HG03280 (cell line): ENCODE results near the gene CDH4.

Experiments
- ATAC-seq: cut with Tn5 transposase; IDR thresholded peaks from one replicate; pipeline ENCODE4 v1.9.1; 2021; ENCODE audit warnings: mild to moderate bottlenecking, moderate library complexity; ENCODE audit not compliant: unreplicated experiment

Gene CDH4

GRCh38 chr20:61571916-61572711 is 320.1 kb downstream of the CDH4 start:
- ATAC-seq, result no peak

GRCh38 chr20:61572789-61573188 is 320.7 kb downstream of the CDH4 start:
- ATAC-seq, result no peak

GRCh38 chr20:61573415-61574305 is 321.6 kb downstream of the CDH4 start:
- no peak for ATAC-seq

- ATAC-seq, result no peak
These were observed 323.3 kb downstream of the CDH4 start for GRCh38 chr20:61575151-61575937.

GRCh38 chr20:61576372-61576771 is 324.3 kb downstream of the CDH4 start:
- no peak for ATAC-seq

DNA sequence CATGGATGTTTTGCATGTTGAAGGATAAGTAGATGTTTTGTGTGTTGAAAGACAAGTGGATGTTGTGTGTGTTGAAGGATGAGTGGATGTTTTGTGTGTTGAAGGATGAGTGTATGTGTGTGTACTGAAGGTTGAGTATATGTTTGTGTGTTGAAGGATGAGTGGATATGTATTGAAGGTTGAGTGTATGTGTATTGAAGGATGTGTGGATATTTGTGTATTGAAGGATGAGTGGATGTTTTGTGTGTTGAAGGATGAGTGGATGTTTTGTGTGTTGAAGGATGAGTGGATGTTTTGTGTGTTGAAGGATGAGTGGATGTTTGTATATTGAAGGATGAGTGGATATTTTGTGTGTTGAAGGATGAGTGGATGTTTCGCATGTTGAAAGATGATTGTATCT is 325.0 kb downstream of the CDH4 start:
- no peak for ATAC-seq

GRCh38 chr20:61579908-61580307 is 327.8 kb downstream of the CDH4 start:
- ATAC-seq, result no peak

DNA sequence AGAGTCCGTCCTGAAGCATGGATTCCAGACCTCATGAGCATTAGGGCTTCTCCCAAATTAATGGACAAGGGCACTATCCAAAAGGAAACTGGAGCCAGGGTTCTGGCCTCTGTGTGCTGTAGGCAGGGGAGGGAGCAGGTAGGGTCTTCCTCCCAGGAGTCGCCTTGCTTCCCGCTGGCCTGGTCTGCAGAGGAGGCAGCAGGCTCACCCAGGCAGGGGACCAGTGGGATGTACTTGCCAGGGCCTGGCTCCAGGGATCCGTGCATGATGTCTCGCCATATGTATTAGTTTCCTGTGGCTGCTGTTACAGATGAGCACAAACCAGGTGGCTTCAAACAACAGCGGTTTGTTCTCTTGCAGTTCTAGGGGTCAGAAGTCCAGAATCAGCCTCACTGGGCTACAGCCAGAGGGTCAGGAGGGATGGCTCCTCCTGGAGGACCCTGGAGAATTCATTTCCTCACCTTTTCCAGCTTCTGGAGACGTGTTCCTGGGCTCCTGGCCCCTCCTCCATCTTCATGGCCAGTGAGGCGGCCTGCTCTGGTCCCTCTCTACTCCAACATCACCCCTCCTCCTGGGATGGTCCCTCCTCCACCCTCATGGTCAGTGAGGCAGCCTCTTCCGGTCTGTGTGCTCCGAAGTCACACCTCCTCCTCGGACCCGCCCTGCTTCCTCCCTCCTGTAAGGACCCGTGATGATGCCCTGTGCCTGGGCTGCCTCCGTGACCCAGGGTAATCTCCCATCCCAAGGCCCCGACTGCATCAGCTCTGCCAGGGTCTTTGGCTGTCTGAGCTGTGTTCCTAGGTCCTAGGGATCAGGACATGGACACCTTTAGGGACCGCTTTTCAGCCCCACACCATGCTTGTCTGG is 329.1 kb downstream of the CDH4 start:
- ATAC-seq, result no peak

DNA sequence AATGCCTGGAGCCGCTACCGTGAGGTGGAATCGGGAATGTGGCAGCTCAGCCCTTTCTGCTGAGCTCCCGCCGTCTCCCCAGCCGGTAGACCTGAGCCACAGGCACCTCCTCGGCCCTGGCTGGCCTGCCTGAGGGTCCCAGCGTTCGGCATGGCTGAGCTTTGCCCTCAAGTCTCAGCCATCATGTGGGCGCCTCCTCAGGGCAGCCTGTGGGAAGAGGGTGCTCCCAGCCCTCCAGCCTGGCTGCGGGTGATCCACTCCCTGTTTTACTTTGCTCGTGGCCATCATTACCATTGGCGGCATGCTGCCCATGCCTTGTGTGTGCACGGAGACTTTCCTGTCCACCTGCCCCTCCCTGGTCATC is 329.7 kb downstream of the CDH4 start:
- ATAC-seq, result no peak

DNA sequence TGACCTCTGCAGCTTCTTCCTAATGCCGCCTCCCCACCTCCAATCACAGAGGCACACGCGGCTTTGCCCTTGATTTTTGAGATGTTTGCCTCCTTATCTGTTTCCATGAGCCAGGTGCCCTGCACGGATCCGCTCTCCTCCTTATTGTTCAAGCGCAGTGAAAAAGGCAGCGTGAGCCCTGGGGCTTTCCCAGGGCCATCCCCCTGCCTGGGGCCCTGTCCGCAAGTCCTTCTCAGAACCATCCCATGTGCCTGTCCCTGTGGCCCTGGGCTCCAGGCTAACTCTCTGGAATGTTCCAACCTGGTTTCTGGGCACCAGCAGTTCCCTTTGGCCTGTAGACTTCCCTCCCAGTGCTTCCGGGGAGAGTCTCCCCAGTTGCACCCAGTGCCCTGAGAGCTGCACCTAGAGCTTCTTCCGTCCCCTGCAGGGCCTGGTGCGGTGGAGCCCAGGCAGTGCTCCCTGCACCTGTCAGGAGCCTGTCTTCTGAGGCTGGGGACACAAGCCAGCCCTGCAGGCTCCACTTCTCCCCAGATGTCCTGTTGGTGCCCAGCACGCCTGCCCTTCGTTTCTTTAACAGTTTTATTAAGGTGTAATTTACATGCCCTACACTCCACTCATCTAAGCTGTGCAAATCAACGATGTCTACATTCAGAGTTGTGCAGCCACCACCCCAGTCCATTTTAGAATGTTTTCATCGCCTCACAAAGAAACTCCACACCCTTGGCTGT is 330.3 kb downstream of the CDH4 start:
- no peak for ATAC-seq

DNA sequence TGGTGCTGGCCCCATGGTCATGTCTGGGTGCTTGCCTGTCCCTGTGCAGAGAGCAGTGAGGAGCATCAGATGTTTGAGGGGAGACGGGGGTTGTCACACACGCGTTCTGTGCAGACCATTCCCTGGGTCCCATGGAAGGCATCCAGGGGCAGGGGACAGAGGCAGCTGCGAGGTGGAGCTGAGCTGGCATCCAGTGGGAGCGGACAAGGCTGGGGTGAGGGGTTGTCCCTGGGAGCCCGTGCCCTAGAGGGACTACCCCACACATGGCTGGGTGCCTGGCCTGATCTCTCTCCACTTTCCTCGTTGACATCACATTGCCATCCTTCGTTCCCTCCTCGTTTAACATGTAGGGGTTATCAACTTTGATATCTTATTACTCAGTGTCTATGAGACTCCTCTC is 331.3 kb downstream of the CDH4 start:
- ATAC-seq, result no peak

- no peak for ATAC-seq
These were observed 332.8 kb downstream of the CDH4 start for GRCh38 chr20:61584851-61585250.

- no peak for ATAC-seq
These were observed 333.7 kb downstream of the CDH4 start for GRCh38 chr20:61585764-61586163.

DNA sequence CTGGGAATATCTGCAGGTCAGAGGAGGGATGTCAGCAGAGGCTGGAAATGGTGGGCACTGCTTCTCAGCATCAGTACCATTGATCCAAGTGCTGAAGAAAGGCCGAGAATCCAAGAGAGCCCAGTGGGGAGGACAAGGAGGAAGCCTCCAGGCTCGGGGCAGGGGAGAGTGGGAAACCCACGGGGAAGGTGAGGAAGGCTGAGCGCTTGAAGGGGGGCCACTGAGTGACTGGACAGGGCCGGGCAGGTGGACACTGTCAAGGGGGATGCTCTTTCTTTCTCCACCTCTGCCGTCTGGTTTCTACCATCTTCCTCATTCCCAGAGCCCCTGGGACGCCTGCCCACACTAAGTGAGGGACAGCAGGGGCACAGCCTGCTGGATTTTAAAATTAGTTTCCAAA is 335.0 kb downstream of the CDH4 start:
- ATAC-seq, result no peak

GRCh38 chr20:61587681-61588289 is 335.7 kb downstream of the CDH4 start:
- no peak for ATAC-seq

DNA sequence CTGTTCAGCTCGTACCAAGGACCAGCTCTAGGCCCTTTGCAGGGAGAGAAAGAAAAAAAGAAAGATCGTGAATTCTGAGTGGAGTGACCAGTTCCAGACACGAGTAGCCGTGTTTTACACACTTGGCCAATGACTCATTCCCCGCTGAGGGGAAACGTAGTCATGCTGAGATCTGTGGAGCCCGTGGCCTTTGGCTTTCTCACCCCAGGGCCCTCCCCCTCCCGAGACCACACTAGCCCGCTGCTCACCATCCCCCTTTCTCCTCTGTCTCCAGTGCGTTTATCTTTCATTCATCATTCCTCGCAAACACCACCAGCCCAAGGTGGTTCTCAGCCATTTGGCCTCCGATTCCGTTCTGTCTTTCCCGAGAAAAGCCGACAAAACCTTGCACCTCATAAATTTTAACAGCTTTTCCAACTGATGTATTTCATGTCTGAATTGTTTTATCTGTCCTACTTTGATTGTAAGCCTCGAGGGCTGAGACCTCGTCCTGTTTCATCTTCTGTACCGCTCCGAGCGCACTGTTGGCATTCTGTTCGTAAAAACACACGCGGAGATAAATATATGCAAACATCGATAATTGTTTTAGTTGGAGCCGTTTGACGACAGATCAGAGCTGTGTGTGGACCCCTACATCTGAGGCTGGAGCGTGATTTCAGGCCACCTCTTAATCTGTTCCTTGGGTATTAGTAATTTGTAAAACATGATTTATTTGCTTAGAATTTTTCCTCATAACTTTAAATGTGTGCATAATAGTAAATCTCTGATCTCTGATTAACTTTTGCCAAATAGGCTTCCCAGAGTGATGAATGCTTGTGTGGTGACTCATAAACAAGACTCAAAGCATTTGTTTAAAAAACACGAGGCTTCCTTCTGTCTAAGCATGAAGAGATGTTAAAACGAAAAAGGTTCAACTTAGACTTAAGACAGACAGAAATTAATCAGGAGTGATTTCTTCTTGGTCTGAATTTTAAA is 336.6 kb downstream of the CDH4 start:
- ATAC-seq, result no peak

DNA sequence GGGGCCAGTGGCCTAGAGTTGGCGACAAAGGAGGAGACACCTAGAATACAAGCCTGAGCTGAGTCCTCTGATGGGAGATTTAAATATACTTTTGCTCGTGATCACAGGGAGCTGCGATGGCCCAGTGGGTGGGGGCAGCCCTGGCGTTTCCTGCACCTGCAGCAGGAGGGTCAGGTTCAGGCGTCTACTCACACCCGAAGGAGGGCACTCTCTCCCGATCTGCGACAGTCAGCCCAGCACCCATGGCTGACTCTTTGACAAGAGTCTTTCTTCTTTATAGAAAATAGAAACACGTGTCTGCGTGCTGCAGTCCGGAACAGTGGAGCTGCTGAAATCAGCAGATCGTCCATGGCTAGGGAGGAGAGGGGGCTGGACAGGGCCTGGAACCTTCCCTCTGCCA is 338.2 kb downstream of the CDH4 start:
- ATAC-seq, result no peak

- no peak for ATAC-seq
These were observed 341.5 kb downstream of the CDH4 start for GRCh38 chr20:61593516-61593915.
